OCI-LY1 (cell line): ENCODE measurements around the gene CBX8.

Experiments used
- EZH2 ChIP-seq: fragments of 200-600 bp; sonication (generic), shearing (Covaris generic); IDR thresholded peaks from 2 replicates; pipeline ENCODE4 v1.8.0; 2017; ENCODE audit warnings: borderline replicate concordance, mixed run types, mild to moderate bottlenecking, antibody characterized with exemption, low read length, moderate library complexity, mixed read lengths
- TF ChIP-seq, protein P1 (sequence below): fragments of 200-600 bp; sonication (generic), shearing (Covaris generic); IDR thresholded peaks from 2 replicates; pipeline ENCODE4 v1.5.1; 2017; ENCODE audit warnings: mild to moderate bottlenecking, antibody characterized with exemption, low read length, moderate library complexity, mixed read lengths

DNA sequence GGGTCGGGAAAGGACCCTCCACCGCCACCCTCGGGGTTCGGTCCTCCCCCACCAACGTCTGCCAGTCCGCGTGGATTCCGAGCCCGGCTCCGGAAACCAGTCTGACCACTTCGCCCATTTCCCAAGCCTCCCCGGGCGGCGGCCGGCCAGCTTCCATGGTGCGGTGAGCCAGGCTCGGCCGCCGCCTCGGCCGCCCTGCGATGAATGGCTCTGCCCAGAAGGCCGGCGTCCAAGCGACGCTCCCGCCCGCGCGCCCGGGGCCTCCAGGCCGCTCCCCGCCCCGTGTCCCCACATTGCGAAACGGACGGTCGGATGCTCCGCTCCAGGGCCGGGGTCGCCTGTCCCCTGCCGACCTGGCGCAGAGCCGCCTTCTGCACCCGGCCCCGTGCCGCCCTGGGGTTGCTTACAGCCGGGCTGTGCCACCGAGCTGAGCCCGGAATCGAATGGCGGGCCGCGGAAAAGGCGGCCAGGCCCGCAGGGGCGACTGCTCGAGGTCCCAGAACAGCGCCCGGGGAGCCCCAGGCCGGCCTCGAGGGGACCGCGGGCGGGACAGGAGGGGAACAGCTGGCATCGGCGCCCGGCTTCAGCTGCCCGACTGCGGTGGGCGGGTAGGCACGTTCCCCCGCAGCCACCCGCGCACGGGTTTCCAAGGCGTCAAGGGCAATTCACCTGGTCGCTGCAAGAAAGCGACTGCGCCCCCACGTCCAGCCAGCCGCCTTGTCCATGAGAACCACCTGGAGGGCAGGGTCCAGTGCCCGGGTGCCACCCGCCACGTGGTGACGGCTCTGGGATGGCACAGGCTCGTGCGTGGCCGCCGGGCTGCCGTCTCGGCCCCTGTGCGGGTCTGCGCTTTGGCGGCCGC is 18.3 kb upstream of the CBX8 start:
- TF ChIP-seq, protein P1, sequence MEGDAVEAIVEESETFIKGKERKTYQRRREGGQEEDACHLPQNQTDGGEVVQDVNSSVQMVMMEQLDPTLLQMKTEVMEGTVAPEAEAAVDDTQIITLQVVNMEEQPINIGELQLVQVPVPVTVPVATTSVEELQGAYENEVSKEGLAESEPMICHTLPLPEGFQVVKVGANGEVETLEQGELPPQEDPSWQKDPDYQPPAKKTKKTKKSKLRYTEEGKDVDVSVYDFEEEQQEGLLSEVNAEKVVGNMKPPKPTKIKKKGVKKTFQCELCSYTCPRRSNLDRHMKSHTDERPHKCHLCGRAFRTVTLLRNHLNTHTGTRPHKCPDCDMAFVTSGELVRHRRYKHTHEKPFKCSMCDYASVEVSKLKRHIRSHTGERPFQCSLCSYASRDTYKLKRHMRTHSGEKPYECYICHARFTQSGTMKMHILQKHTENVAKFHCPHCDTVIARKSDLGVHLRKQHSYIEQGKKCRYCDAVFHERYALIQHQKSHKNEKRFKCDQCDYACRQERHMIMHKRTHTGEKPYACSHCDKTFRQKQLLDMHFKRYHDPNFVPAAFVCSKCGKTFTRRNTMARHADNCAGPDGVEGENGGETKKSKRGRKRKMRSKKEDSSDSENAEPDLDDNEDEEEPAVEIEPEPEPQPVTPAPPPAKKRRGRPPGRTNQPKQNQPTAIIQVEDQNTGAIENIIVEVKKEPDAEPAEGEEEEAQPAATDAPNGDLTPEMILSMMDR = no peak
- TF ChIP-seq EZH2 = no peak
